GM19452 (cell line): ENCODE measurements around the gene KIAA1671.
"Not testable (repeated sequence)": the region's sequence is repeated elsewhere in the genome, so short reads cannot be mapped to it uniquely, and the experiment has no call there.

ENCODE experiments used
- ATAC-seq: cut with Tn5 transposase; IDR thresholded peaks from one replicate; pipeline ENCODE4 v1.9.1; 2021; ENCODE audit not compliant: unreplicated experiment

KIAA1671 gene

DNA sequence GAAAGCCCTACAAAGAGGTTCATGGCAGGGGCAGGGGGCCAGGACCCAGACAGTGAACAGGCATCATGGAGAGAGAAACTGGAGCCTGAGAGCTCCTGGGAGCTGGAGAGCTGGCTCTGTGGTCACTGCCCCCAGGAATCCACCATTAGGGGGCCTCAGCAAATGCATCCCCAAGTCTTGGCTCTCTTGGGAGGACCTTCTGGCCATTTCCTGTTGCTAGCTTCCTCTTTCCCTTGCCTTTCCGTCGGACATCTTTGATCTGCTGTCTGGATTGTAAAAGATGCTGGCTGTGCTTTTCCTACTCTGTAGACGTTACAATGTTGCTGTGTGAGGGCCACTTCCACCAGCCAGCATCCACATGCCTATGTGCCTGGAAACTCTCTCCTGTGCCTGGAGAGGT lies 259.8 kb downstream of the KIAA1671 start:
- ATAC-seq, result no peak

DNA sequence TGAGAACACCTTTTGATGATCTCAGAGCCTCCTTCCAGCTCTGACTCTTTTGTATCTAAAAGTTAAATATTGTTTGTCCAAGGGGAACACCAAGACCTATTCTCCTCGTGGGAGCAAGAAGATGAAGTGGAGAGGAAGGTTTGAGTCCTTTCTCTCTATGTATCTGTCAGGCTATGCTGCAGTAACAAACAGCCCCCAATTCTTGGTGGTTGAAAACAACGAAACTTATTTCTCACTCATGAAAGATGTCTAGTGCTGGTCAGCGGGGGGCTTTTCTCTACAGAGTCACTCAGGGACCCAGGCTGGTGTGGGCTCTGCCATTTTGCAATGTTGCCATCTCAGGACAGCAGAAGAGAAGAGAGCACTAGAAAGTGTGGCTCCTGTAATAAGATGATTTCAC lies 260.7 kb downstream of the KIAA1671 start:
- ATAC-seq, result no peak

- ATAC-seq, result no peak
These were observed 263.7 kb downstream of the KIAA1671 start for GRCh38 chr22:25216230-25216629.

- ATAC-seq, result no peak
These were observed 266.7 kb downstream of the KIAA1671 start, which contains the start of gene CRYBB2 for GRCh38 chr22:25219211-25219689. Gene CRYBB2 (plus strand): TSS chr22:25219639. CDS start chr22:25221430, 1,791 bp downstream.

- no peak for ATAC-seq
These were observed 267.5 kb downstream of the KIAA1671 start for GRCh38 chr22:25219948-25220442.

DNA sequence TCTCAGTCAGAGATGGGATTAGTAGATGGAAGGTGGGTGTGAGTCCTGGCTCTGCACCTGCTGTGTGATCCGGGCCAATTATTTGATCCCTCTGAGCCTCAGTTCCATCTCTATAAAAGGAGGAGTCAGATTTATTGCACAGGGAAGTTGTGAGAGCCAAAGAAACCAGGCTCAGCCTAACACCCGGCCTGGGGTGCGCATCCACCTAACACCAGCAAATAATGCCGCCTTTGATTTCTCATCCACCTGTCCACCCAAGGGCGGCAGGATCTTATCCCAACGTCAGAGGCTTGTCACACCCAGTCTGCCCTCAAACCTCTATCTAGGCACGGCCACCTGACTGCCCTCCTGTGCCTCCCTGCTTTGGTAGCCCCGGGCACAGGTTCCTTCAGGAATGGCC lies 269.3 kb downstream of the KIAA1671 start:
- no peak for ATAC-seq

DNA sequence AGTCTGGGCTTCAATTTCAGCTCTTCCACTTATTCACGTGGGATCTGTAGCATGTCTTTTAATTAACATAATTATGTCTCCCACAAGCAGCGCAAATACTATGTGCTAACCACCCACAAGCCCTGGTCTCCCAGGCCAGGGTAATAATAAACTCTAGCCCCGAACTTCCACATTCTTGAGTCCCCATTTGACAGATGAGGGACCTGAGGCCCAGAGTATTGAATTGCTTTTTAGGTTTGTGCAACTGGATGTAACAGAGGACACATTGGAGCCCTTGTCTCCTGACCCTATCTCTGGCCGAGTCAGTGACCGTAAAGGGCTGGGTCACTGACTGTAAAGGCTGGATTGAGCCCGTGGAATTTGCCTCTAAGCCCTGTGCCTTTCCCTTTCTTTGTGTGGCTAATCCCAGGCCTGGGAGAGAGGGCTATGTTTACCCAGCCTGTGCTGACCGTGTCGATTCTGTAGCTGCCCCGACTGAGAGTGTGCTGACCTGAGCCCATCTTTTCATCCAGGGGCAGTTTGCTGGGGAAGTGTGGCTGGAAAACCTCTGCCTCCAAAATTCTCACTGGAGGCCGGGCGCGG lies 270.8 kb downstream of the KIAA1671 start:
- ATAC-seq, result no peak

DNA sequence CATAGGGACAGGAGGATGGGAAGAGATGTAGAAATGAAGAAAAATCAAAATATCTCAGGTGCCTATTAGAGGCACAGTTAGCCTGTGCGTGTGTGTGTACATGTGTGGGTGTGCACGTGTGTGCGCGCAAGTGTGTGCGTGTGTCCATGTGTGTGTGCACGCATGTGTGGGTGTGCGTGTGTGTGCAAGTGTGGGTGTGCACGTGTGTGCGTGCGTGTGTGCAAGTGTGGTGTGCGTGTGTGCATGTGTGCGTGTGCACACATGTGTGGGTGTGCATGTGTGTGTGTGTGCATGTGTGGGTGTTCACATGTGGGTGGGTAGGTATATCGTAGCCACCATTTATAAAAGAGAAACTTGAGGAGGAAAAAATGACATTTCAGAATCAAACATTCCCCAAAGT lies 276.3 kb downstream of the KIAA1671 start:
- ATAC-seq, result no peak

GRCh38 chr22:25230760-25231159 lies 278.2 kb downstream of the KIAA1671 start:
- not testable (repeated sequence) for ATAC-seq

DNA sequence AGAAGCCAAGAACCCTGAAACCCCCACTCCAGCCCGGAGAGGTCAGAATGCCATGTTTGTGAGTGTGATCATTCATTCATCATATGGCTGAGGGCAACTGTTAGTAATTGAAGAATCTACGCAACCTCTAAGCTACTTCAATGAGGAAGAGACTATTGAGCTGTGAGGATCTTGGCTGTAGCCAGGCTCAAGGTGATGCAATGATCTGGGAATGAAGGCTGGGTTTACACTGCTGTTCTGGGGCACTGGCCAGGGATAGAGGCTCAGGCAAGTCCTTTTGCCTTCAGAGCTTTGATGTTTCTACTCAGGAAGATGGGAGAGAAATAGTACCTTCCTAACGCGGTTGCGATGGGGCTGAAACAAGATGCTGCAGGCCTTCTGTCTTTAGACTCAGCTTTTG lies 279.8 kb downstream of the KIAA1671 start:
- no peak for ATAC-seq

GRCh38 chr22:25233706-25234105 lies 281.2 kb downstream of the KIAA1671 start:
- not testable (repeated sequence) for ATAC-seq

GRCh38 chr22:25235547-25236290 lies 283.2 kb downstream of the KIAA1671 start:
- ATAC-seq, result no peak

GRCh38 chr22:25236417-25236816 lies 283.9 kb downstream of the KIAA1671 start:
- no peak for ATAC-seq

- ATAC-seq, result no peak
These were observed 285.0 kb downstream of the KIAA1671 start for GRCh38 chr22:25237503-25237902.

DNA sequence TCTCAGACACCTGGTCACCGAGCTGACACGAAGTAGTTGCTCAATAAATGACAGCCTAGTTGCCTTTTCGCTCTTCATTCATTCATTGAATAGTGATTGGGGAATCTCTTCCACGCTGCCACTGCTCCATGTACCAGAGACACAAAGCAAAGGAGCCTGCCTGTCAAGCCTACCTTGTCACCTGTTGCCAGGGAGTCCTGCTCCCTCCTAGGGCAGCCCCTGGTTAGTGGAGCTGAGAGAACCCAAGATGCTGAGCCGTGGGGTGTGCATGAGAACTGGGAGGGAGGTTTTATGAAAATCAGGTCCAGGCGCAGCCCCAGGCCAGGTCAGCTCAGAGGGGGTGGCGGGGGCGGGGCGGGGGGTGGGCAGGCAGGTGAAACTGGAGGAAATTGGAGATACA lies 285.5 kb downstream of the KIAA1671 start:
- ATAC-seq, result not testable (repeated sequence)
